NCI-H146 treated with DMSO at 0.1 percent for 48 hours (cell line): ENCODE results near the gene TMEM132A.

Source experiments
- DNase-seq: peaks from one replicate; lab custom pipeline; 2025; ENCODE audit not compliant: unreplicated experiment; lab: John Stamatoyannopoulos, UW

Gene TMEM132A

DNA sequence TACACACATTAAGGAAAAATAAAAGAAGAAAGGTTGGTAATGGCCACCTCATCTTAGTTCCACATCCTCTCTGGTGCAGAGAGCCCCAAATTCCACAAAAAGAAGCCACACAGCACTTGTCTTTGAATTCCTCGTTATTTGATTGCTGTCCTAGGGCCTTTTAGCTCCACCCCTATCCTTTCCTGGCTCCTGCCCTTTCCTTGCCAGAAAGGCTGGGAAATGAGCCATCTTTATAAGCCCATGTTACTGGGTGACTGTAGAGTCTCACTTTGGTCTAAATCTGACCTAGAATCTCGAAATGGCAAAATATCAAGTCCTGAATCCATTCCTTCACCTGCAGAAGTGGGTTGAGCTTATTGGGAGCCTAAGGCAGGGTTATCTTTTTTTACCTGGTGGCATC, 4.3 kb upstream of the TMEM132A start:
- no peak for DNase-seq

DNA sequence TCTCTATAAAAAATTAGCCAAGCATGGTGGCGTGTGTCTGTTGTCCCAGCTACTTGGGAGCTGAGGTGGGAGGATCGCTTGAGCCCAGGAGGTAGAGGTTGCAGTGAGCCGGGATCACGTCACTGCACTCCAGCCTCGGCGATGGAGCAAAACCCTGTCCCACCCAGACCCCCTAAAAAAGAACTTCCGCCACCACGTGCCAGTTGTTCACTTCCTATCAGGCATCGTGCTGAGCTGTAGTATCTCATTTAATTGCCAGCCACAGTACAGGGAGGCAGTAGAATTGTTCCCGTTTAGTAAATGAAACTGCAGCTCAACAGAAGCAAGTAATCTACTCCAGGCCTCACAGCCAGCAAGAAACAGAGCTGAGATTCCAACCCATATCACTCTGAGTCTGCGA, 3.0 kb upstream of the TMEM132A start:
- DNase-seq = no peak

DNA sequence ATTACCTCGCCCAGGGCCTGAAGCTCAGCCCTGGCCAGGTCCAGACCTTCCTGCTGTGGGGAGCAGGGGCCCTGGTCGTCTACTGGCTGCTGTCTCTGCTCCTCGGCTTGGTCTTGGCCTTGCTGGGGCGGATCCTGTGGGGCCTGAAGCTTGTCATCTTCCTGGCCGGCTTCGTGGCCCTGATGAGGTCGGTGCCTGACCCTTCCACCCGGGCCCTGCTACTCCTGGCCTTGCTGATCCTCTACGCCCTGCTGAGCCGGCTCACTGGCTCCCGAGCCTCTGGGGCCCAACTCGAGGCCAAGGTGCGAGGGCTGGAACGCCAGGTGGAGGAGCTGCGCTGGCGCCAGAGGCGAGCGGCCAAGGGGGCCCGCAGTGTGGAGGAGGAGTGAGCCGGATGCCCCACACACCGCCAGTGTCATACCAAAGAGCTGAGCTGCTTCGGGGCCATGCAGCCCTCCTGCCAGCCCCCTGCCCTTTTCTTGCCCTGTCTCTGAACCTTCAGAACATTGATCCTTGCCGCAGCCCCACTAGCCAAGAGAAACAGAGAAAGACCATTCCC, 2.4 kb upstream of the TMEM132A start:
- DNase-seq = no peak

DNA sequence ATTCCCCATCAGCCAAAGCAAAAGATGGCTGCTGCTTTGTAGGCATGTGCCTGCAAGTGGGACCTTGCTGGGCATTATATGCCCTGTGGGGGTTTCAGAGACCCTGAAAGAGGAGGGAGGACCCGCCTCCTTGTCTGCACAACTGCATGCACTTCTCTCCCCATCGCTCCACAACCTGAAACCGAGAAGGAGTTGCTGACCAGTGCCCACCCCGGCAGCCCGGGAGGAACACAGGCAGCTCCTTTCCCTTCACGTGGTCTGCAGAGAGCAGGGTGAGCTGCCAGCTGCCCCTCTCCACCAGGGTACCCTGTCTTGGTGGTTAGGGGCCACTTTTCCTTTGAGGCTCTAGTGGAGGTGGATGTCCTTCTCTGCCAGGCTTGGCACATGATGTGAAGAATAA, 1.4 kb upstream of the TMEM132A start:
- DNase-seq = no peak

DNA sequence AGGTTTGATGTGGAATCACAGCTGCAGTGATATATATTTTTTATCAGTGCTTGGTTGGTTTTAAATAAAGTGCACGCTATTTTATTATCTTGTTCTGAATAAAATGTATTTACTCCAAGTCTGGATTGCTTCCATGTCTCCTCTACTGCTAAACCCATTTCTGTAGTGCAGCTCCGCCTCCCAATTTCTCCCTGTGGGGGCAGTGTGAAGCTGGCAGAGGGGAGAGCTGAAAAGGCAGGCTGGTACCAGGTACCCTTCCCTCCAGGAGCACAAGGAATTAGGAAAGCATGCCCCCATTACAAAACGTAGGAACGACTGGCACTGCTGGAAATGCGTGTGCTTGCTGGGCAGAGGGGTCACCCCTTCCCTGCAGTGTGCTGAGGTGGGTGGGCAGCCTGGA, 934 bp upstream of the TMEM132A start:
- DNase-seq = no peak

DNA sequence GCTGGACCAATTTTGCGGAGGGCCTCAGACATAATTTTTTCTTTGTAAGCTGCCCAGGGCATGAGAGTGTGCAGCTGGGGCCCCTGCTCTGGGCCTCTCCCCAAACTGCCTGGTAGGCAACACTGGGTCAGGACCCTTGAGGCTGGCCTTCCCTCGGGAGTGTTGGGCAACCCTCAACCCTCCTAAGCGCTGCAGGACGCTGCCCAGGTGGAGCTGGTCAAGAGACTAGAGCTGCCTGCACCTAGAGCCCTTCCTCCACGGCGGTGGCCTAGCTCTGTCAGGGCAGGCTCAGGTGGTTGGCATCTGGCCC, 505 bp upstream of the TMEM132A start:
- DNase-seq = no peak

DNA sequence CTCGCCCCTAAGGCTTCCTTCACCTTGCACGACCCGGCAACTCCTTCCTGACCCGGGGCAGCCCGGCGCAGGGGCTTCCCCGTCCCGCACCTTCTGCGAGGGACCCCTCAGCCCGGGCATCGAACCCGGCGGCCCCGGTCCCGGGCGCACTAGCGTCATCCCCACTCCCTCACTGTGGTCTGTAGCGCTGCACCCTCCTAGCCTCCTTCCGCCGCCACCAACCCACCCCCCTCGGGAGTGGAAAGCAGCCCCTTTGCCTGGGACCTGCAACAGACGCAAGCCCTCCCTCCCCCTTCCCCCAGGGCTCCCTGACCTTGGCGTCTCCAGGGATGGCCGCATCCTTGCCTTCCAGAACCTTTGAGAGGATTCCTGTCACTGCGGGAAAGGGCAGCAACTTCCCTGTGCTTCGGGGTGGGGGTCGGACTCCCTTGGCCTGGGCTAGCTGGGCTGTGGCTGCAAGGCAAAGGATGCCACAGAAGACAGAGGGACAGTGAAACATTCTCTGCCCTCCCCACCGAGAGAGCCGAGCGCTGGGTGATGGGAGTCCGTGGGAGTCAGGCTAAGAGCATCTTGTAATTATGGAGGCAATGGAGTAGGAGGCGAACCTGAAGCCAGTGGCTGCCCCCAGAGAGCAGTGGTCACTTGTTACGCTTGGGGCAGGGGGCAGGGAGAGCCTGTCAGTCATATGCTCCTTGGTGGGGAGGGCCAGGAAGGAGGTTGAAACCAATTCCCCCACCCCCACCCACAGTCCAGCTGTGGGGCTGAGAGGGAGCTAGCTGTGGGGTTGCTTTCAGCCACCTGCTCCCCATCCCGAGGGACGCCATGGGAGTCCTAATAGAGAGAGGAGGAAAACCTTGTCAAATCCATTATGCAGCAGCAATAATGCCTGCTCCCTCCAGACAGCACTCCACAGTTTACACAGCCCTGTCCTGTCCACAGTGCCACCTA, 920 bp downstream of the TMEM132A start:
- peak; percentile 64 for DNase-seq

DNA sequence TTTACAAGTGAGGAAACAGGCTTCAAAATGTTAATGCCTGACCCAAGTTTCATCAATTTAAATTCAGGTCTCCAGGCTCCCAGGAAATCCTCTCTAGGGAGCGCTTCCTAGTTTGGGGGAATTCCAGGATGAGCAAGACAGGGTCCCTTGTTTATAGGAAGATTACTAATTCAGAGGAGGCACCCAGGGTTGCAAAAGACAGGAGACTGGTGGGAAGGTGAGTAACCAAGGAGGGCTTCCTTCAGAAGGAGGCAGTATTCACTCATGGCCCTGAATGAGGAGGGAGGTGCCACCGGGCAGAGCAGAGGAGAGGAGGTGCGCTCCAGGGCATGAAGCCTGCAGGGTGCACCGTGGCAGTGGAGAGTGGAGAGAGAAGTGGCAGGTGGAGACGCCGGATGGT, 1.6 kb downstream of the TMEM132A start:
- DNase-seq = peak; percentile 25

DNA sequence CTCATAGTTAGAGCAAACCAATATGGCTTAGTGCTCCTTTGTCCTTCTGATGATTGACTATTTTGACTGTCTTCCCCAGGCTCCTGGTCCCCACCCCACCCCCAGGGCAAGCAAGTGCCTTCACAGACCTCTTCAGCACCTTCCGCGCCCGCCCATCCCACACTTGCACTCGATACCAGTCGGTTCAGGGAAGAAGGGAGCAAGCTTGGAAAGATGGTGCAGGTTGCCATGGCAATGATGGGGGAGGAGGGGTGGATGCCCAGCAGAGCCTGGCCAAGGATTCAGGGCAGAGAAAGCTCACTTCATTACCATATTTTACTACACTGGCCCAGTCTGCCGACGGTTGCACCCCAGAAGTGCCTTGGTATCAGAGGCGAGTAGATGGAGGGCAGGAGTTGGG, 2.2 kb downstream of the TMEM132A start:
- no peak for DNase-seq

DNA sequence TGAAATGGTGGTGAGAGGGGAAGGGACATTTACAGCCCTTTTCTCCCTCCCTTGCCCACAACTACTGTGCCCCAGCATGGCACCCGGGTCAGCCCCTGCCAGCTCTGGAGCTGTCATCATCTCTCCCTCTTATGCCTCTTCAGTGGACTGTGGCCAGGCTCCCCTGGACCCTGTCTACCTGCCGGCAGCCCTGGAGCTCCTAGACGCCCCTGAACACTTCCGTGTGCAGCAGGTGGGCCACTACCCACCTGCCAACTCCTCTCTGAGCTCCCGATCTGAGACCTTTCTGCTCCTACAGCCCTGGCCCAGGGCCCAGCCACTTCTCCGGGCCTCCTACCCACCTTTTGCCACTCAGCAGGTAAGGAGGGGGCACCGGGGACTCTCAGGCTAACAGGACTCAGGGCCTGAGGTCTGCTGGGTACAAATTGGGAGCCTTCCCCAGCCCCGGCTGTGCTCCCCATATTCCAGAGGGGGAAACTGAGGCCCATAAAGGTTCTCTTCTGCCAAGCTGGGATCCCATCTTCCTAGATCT, 2.9 kb downstream of the TMEM132A start:
- DNase-seq = no peak

DNA sequence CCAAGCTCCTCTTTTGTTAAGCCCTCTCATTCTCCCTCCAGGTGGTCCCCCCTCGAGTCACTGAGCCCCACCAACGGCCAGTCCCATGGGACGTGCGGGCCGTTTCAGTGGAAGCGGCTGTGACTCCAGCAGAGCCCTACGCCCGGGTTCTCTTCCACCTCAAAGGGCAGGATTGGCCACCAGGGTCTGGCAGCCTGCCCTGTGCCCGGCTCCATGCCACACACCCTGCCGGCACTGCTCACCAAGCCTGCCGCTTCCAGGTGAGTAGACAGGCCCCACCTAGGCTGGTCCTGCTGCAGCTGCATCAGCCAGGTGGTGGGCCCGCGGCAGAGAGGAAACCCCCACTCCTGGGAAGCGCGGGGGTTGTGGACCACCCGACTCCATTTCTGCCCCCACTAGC, 3.3 kb downstream of the TMEM132A start:
- no peak for DNase-seq

DNA sequence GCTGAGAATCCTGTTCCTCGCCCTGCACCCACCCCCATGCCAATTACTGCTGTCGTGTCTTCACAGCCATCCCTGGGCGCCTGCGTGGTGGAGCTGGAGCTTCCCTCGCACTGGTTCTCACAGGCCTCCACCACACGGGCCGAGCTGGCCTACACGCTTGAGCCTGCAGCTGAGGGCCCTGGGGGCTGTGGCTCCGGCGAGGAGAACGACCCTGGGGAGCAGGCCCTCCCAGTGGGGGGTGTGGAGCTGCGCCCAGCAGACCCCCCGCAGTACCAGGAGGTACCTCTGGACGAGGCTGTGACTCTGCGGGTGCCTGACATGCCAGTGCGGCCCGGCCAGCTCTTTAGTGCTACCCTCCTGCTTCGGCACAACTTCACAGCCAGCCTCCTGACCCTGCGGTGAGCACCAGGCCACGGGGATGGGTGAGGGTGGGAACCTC, 4.3 kb downstream of the TMEM132A start:
- DNase-seq = no peak

DNA sequence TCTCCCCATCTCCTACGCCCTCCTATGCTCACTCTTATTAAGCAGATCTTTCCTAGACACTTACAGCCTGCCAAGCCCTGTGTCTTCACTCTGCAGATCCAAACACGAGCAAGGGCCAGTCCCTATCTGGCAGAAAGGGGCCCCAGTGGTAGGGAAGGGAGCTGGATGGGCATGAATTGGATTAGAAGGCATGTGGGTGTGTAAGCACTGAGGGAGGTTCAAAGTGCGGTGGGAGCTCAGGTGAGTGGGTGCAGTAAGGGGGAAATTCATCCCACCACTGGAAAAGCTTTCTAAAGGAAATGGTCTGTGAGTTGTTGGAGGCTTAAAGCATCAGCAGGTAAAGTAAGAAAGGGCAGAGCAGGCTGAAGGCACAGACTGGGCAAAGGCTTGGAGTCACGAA, 5.5 kb downstream of the TMEM132A start:
- DNase-seq = no peak

DNA sequence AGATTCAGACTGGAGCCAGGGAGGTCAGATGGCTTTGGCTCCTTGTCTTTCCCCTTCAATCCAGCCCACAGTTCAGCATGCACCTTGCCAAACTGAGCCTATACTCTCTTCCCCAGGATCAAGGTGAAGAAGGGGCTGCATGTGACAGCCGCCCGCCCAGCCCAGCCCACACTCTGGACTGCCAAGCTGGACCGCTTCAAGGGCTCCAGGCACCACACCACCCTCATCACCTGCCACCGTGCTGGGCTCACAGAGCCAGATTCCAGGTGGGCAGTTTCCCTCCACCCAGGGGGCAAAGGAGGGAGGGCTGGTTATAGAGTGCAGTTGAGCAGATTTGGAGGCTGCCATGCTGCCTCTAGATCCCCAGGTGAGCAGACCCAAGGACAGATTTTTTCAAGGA, 6.1 kb downstream of the TMEM132A start:
- DNase-seq = no peak

DNA sequence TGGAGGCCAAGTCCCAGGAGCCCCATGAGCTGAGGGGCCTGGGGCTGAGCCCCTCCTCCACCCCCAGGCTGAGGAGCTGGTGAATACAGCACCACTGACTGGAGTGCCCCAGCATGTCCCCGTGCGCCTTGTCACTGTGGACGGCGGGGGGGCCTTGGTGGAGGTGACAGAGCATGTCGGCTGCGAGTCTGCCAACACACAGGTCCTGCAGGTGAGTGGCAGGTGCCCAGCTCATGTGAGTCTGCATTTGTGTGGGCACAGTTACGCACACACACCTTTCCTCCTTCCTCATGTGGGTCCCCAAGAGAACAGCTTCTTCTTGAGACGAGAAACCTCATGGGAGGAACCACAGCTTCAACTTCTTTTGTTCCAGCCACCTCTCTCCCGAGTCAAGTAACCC, 7.7 kb downstream of the TMEM132A start:
- DNase-seq = no peak

DNA sequence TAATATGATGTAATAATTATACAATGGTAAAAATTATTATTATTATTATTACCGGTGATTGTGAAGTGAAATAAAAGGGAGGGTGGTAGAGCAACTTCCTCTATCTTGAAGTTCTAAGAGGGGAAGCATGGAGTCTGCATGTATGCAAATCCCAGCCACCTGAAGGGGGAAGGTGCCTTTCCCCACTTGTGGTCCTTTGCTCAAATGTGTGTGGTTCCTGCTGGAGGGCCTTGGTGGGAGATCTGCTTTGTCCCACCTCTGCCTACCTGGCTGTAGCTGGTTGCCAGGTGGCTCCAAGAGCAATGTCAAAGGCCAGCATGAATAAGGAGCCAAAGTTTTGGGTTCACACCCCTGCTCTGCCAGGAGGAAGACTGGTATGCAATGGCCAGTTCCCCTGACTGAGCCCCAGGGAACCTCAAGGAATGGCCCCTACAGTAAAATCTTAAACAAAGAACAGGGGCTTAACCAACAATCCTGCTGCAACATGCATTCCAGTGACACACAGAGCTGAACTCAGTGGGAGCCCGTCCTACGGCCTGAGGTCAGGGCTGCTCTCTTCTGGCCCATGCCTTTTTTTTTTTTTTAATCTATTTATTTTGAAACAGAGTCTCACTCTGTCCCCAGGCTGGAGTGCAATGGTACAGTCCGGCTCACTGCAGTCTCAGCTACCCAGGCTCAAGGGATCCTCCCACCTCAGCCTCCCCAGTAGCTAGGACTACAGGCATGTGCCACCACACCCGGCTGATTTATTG, 8.5 kb downstream of the TMEM132A start:
- DNase-seq = no peak

DNA sequence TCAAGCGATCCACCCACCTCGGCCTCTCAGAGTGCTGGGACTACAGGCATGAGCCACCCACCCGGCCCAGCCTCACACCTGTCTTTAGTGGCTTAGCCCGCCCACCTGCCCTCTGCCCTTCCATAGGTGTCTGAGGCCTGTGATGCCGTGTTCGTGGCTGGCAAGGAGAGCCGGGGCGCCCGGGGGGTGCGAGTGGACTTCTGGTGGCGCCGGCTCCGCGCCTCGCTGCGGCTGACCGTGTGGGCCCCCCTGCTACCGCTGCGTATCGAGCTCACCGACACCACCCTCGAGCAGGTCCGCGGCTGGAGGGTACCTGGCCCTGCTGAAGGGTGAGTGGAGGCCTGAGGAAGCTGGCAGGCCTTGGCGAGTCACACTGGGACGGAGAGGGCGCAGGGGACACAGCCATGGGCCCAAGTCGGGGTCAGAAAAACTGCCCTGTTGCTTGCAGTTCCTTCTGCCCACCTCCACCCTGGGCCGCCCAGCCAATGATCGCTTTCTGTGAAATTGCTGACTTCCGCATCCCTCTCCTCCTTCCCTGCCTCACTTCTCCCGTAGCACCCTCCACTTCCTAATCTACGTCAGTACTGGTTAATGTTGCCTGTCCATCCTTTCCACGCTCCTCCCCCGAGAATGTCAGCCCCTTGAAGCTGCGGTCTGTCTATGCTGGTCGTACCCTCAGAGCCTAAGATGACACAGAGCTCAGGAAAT, 9.3 kb downstream of the TMEM132A start:
- no peak for DNase-seq

DNA sequence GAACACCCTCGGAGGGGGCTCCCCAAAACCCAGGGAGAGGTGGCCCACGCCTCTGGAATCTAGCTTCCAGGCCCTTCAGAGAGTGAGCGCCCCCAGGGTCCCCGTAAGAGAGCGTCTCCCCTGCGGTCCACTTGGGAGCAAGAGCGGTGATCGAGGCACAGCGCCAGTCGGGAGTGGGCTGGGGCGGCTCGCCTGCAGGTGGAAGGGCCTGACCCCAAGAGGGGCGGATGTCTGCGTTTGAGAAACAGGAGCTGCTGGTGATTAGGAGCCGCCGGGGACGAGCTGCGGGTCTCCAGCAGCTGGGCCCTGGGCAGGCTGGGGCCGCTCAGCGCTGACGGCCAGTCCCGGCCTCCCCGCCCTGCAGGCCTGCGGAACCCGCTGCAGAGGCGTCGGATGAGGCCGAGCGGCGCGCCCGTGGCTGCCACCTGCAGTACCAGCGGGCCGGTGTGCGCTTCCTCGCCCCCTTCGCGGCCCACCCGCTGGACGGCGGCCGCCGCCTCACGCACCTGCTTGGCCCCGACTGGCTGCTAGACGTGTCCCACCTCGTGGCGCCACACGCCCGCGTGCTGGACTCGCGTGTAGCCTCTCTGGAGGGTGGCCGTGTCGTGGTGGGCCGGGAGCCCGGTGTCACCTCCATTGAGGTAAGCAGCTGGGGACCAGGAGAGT, 10.0 kb downstream of the TMEM132A start:
- no peak for DNase-seq

DNA sequence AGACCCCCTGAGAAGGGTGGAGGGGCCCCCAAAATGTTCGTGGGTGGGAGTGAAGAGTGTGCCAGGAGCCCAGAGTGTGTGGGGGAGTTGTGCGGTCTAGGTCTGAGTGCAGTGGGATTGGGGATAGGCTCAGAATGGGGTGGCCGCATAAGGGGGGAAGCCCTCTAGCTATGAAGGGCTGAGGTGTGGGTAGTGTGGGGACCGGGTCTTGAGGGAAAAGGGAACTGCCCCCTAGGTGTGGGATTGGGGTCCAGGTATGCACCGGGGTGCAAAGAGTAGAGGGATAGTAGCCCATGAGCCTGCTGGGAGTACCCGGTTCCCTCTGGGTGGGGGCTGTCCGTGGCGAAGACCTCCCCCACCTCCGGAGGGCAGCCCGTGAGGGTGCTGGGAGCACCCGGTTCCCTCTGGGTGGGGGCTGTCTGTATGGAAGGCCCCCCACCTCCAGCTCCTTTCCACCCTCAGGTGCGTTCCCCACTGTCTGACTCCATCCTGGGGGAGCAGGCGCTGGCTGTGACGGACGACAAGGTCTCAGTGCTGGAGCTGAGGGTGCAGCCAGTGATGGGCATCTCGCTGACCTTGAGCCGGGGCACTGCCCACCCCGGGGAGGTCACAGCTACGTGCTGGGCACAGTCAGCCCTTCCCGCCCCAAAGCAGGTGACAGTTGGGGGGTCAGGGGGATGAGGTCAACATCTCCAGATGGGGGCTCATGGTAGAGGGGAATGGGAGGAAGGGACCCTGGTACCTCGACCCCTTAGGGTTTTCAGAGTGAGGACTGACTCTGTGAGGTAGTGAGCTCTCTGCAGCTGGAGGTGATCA, 10.7 kb downstream of the TMEM132A start:
- no peak for DNase-seq
